GM12878 (cell line): ENCODE measurements around the gene CTIF. TPM values are rescaled to one million over a fixed set of nuclear protein-coding genes. Genes with fewer than 3 reads are reported as not detected.

ENCODE experiments used
- ATAC-seq: fragments of 200-7000 bp; cut with Tn5 transposase; 3 replicates; pipeline ENCODE4 v1.9.1; 2020; ENCODE audit warnings: mild to moderate bottlenecking, moderate library complexity
- BruUV-seq: library from RNA; stranded (reverse); fragments of 400-500 nt; replicated peaks from 2 replicates; lab custom pipeline; 2021; lab: Mats Ljungman, UMichigan
- CTCF ChIA-PET: fragments of 300-600 bp; sonication (Branson Sonifier 250); formaldehyde crosslinking; extraction: SDS; loops from one replicate; lab custom pipeline; 2021; ENCODE audit warnings: inconsistent platforms; lab: Yijun Ruan, JAX
- POLR2A ChIA-PET: fragments of 350-600 bp; formaldehyde crosslinking; extraction: SDS; loops from one replicate; lab custom pipeline; 2021; ENCODE audit warnings: inconsistent platforms; lab: Charles Lee
- RAD21 ChIA-PET: fragments of 300-600 bp; sonication (Branson Sonifier 250); formaldehyde crosslinking; loops from one replicate; lab custom pipeline; 2023; ENCODE audit warnings: antibody characterized with exemption; ENCODE audit not compliant: unreplicated experiment; lab: Charles Lee
- SMC1A ChIA-PET: fragments of 300-600 bp; sonication (Branson Sonifier 250); formaldehyde crosslinking; loops from one replicate; lab custom pipeline; 2023; ENCODE audit not compliant: unreplicated experiment, uncharacterized antibody; lab: Charles Lee
- DNase-seq: peaks from one replicate; pipeline ENCODE4 v3.0.0-alpha.2; 2011; ENCODE audit warnings: low read depth, low spot score
- FAIRE-seq: peaks from 3 replicates; lab custom pipeline; 2011; peaks lifted over from hg19 to GRCh38; lab: Jason Lieb, UNC
- H2AFZ ChIP-seq: 2 replicates; pipeline ENCODE4 v1.6.0; 2011; ENCODE audit warnings: low read depth, low read length, control low read depth; ENCODE audit not compliant: control insufficient read depth
- H3K27ac ChIP-seq: 2 replicates; pipeline ENCODE4 v1.5.1; 2011; ENCODE audit warnings: control low read depth; ENCODE audit not compliant: control insufficient read depth, insufficient read depth
- H3K27me3 ChIP-seq, 2 experiments: replicated peaks in 1 of 2; 2 replicates each; pipeline versions ENCODE4 v1.6.0 to v1.6.1; 2011; ENCODE audit warnings: low read length in 1 of 2; ENCODE audit not compliant: control insufficient read depth in 2 of 2, insufficient read depth in 2 of 2
- H3K36me3 ChIP-seq, 2 experiments: 2 replicates each; pipeline ENCODE4 v1.5.1; 2011; ENCODE audit warnings: low read length in 1 of 2; ENCODE audit not compliant: control insufficient read depth in 2 of 2, insufficient read depth in 2 of 2
- H3K4me1 ChIP-seq: 2 replicates; pipeline ENCODE4 v1.6.1; 2011; ENCODE audit warnings: mild to moderate bottlenecking, low read length, moderate library complexity, mixed read lengths; ENCODE audit not compliant: control insufficient read depth, insufficient read depth
- H3K4me2 ChIP-seq: 2 replicates; pipeline ENCODE4 v1.6.0; 2011; ENCODE audit warnings: control low read depth; ENCODE audit not compliant: control insufficient read depth, insufficient read depth
- H3K4me3 ChIP-seq: fragments of 200-600 bp; sonication (generic); 2 replicates; pipeline ENCODE4 v1.5.1; 2016
- H3K79me2 ChIP-seq: 2 replicates; pipeline ENCODE4 v1.6.0; 2011; ENCODE audit warnings: low read length; ENCODE audit not compliant: control insufficient read depth, insufficient read depth
- H3K9ac ChIP-seq: 2 replicates; pipeline ENCODE4 v1.8.0; 2011; ENCODE audit warnings: low read length, control low read depth, mixed read lengths; ENCODE audit not compliant: control insufficient read depth, insufficient read depth
- H3K9me3 ChIP-seq: replicated peaks from 3 replicates; pipeline ENCODE4 v1.5.1; 2011; ENCODE audit warnings: mild to moderate bottlenecking, low read length; ENCODE audit not compliant: control insufficient read depth, insufficient read depth
- H4K20me1 ChIP-seq: 2 replicates; pipeline ENCODE4 v1.6.0; 2011; ENCODE audit not compliant: control insufficient read depth, insufficient read depth
- BACH1 ChIP-seq: fragments of 450-650 bp; IDR thresholded peaks from 2 replicates; pipeline ENCODE4 v1.6.1; 2017; ENCODE audit warnings: mild to moderate bottlenecking, borderline replicate concordance
- BHLHE40 ChIP-seq, 2 experiments: fragments of 450-650 bp in 1 of 2; IDR thresholded peaks; 2 replicates each; pipeline ENCODE4 v1.6.1; 2011 to 2017; ENCODE audit warnings: low read depth in 2 of 2, borderline replicate concordance in 1 of 2, improper control_type of control experiment in 1 of 2, low read length in 1 of 2, mild to moderate bottlenecking in 1 of 2
- BRCA1 ChIP-seq: IDR thresholded peaks from 2 replicates; pipeline ENCODE4 v1.6.1; 2011; ENCODE audit warnings: low read depth, low read length, improper control_type of control experiment
- CBX3 ChIP-seq: fragments of 200-600 bp; sonication (generic); IDR thresholded peaks from 2 replicates; pipeline ENCODE4 v1.6.1; 2016; ENCODE audit warnings: low read depth, borderline replicate concordance
- EGR1 ChIP-seq, 2 experiments: IDR thresholded peaks; 1 replicate in 1 of 2; 2 replicates in 1 of 2; pipeline ENCODE4 v1.6.1; 2011 to 2012; ENCODE audit warnings: low read depth in 2 of 2, low read length in 2 of 2, borderline replicate concordance in 1 of 2, mild to moderate bottlenecking in 1 of 2, moderate library complexity in 1 of 2
- ETV6 ChIP-seq, 2 experiments: fragments of 450-650 bp in 1 of 2; IDR thresholded peaks in 1 of 2; conservative IDR thresholded peaks in 1 of 2; 2 replicates each; pipeline ENCODE4 v1.6.1; 2014; ENCODE audit warnings: antibody characterized with exemption in 1 of 2, borderline replicate concordance in 1 of 2, low read depth in 1 of 2, mild to moderate bottlenecking in 1 of 2, moderate library complexity in 1 of 2
- GATAD2B ChIP-seq: fragments of 450-650 bp; conservative IDR thresholded peaks from 2 replicates; pipeline ENCODE4 v1.6.1; 2017; ENCODE audit warnings: low read depth, mild to moderate bottlenecking, moderate library complexity
- IKZF1 ChIP-seq: fragments of 450-650 bp; conservative IDR thresholded peaks from 2 replicates; pipeline ENCODE4 v1.6.1; 2017; ENCODE audit warnings: antibody characterized with exemption, mild to moderate bottlenecking
- KAT2A ChIP-seq: conservative IDR thresholded peaks from 2 replicates; pipeline ENCODE4 v1.6.1; 2011; ENCODE audit warnings: low read depth, low read length; ENCODE audit not compliant: control insufficient read depth
- SPI1 ChIP-seq: IDR thresholded peaks from 2 replicates; pipeline ENCODE4 v1.6.1; 2011; ENCODE audit warnings: low read depth, mild to moderate bottlenecking, low read length, moderate library complexity, borderline replicate concordance; ENCODE audit not compliant: insufficient read depth
- whole genome bisulfite sequencing: methylation state at CpG from one replicate; pipeline ENCODE4 v1.1.6; 2016; ENCODE audit warnings: low lambda C conversion rate; ENCODE audit not compliant: insufficient replicate concordance, insufficient coverage; ENCODE audit errors: missing lambda C conversion rate; 5-methylcytosine and 5-hydroxymethylcytosine counted together
- in situ Hi-C: fragments of 300-500 bp; cut with MboI; formaldehyde crosslinking; loops from 9 replicates; pipeline ENCODE4 v1.14.3; 2018; ENCODE audit warnings: mixed read lengths
- intact Hi-C: fragments of 100-400 bp; cut with micrococcal nuclease; formaldehyde crosslinking; loops from one replicate; pipeline ENCODE4 v1.14.2; 2022; ENCODE audit not compliant: unreplicated experiment
- polyA plus RNA-seq, 11 experiments: library from polyadenylated mRNA; depleted of rRNA in 4 of 11; unstranded in 6 of 11; stranded (reverse) in 5 of 11; fragments of >200 nt; fragmentation: Nextera tagmentation in 4 of 11; fragmentation: Illumina TruSeq in 1 of 11; extraction: Ambion mirVana in 4 of 11; extraction: Trizol in 1 of 11; gene quantifications; 1 replicate in 1 of 11; 2 replicates in 10 of 11; pipeline versions ENCODE4 v1.2.1 to v1.2.3, GENCODE V29; 2011 to 2016; ENCODE audit warnings: inconsistent platforms in 2 of 11, missing spikeins in 2 of 11, low read depth in 1 of 11
- total RNA-seq, 4 experiments: library from RNA; depleted of rRNA in 3 of 4; stranded (reverse); fragments of >200 nt in 3 of 4; fragmentation: Illumina TruSeq in 1 of 4; extraction: Trizol in 1 of 4; gene quantifications; 2 replicates each; pipeline versions ENCODE4 v1.2.1 to v1.2.3, GENCODE V29; 2013 to 2021
- TF ChIP-seq, protein P1 (sequence below): fragments of 450-650 bp; IDR thresholded peaks from 2 replicates; pipeline ENCODE4 v1.6.1; 2017; ENCODE audit warnings: antibody characterized with exemption, mild to moderate bottlenecking, moderate library complexity

Gene CTIF
- total and polyA plus RNA-seq, 10 of the 15 experiments (the other 5 are each of a cell fraction or from before 2014, with no cell fraction given): 0.06 to 11.6 (median 2.5) TPM

DNA sequence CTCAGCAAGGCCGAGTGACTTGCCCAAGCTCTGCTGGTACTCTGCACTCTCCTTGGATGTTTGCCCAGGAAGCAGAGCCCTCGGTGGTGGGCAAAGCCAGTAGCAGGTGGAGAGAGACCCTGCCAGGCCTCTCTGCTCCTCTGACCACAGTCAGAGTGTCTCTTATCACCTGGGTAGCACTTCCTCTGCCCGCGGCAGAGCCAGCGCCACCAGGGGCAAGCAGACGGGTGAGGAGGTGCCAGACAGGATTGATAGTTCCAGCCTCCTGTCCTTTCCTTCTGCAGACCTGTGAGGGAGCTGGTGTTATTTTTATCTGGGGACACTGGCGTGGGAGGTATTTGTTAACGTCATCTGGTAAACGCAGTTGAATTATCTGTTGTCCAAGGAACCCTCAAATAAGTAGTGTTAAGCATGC, 259.0 kb downstream of the CTIF start:
- no peaks in the 10 kb centered on the region for H4K20me1 ChIP-seq
- in situ Hi-C loops: no loop called here
- H3K9ac ChIP-seq: no peak overlapping the region
- no peak overlapping the region for H3K27ac ChIP-seq
- H3K4me1 ChIP-seq: peaks cover 44% of the 10 kb centered on the region
- H3K36me3 ChIP-seq: no peaks in the 10 kb centered on the region
- no peak overlapping the region for H3K4me3 ChIP-seq
- FAIRE-seq (no peak), ATAC-seq (no peak), DNase-seq (no peak)
- 74% methylated on average over 9 of the region's 9 CpGs for WGBS
- no peaks in the 10 kb centered on the region for H3K27me3 ChIP-seq
- ChIA-PET SMC1A (interaction anchor here (1.1 to 4.1 kb wide), 4 partner anchors 11 to 18 kb away, joined by 3 to 27 read pairs (median 8); no protein-coding TSS in a partner anchor), POLR2A (interaction anchor here (1.6 kb wide), 1 partner anchor 12 kb away, joined by 3 read pairs; no protein-coding TSS in a partner anchor), RAD21 (no interaction called here), CTCF (no interaction called here)
- H2AFZ ChIP-seq: no peak overlapping the region
- H3K79me2 ChIP-seq: no peaks in the 10 kb centered on the region
- no TSS peak for BruUV-seq
- no peaks in the 10 kb centered on the region for H3K9me3 ChIP-seq
- no peak overlapping the region for H3K4me2 ChIP-seq
- intact Hi-C loops: no loop called here
- TF ChIP-seq BRCA1 (no peak), CBX3 (no peak), BHLHE40 (IDR thresholded peaks at IDR 0.05; ENCODE audit: borderline replicate concordance in 1 of 2, low read depth in 2 of 2, low read length in 1 of 2) (no peak), EGR1 (IDR thresholded peaks at IDR 0.05; ENCODE audit: borderline replicate concordance in 1 of 2, low read depth in 2 of 2, low read length in 2 of 2) (no peak), SPI1 (peak; percentile 47; the same call in 1 of the 2 replicates), BACH1 (no peak), KAT2A (no peak), IKZF1 (0 out of 2 replicates have a peak, but pooled peaks have one; percentile 56), ETV6 (conservative IDR thresholded peaks at IDR 0.05 in 1 of 2, IDR thresholded peaks at IDR 0.05 in 1 of 2; ENCODE audit: borderline replicate concordance in 1 of 2, low read depth in 1 of 2) (no peak), GATAD2B (0 out of 2 replicates have a peak, but pooled peaks have one; percentile 59)
- TF ChIP-seq, protein P1, sequence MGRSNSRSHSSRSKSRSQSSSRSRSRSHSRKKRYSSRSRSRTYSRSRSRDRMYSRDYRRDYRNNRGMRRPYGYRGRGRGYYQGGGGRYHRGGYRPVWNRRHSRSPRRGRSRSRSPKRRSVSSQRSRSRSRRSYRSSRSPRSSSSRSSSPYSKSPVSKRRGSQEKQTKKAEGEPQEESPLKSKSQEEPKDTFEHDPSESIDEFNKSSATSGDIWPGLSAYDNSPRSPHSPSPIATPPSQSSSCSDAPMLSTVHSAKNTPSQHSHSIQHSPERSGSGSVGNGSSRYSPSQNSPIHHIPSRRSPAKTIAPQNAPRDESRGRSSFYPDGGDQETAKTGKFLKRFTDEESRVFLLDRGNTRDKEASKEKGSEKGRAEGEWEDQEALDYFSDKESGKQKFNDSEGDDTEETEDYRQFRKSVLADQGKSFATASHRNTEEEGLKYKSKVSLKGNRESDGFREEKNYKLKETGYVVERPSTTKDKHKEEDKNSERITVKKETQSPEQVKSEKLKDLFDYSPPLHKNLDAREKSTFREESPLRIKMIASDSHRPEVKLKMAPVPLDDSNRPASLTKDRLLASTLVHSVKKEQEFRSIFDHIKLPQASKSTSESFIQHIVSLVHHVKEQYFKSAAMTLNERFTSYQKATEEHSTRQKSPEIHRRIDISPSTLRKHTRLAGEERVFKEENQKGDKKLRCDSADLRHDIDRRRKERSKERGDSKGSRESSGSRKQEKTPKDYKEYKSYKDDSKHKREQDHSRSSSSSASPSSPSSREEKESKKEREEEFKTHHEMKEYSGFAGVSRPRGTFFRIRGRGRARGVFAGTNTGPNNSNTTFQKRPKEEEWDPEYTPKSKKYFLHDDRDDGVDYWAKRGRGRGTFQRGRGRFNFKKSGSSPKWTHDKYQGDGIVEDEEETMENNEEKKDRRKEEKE: no peak
